GM18870 (cell line): ENCODE results near the gene AHRR.
A peak's percentile ranks its signal among the peaks of the same experiment; 100 is the strongest.
"Not testable (repeated sequence)": the region's sequence is repeated elsewhere in the genome, so short reads cannot be mapped to it uniquely, and the experiment has no call there.

ENCODE experiments used
- ATAC-seq: cut with Tn5 transposase; IDR thresholded peaks from one replicate; pipeline ENCODE4 v1.9.1; 2021; ENCODE audit warnings: moderate library complexity; ENCODE audit not compliant: unreplicated experiment

The AHRR gene

DNA sequence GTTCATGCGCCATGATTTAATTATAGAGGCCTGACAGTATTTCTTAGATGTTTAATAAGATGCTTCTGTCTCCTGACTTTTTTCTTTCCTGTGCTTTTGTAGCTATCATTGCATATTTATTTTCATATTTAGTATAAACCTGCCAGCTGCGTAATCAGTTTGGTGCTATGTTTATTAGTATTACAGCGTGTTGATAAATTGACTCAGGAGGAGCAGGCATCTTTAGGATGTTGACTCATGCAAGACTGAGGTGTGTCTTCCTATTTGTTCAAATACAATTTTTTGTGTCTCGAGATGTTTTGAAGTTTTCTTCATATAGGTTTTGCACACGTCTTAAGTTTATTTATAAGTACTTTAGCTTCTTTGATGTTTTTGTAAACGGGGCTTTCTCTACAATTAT, 85.5 kb downstream of the AHRR start:
- no peak for ATAC-seq

GRCh38 chr5:407801-408268, 86.3 kb downstream of the AHRR start:
- ATAC-seq, result no peak

DNA sequence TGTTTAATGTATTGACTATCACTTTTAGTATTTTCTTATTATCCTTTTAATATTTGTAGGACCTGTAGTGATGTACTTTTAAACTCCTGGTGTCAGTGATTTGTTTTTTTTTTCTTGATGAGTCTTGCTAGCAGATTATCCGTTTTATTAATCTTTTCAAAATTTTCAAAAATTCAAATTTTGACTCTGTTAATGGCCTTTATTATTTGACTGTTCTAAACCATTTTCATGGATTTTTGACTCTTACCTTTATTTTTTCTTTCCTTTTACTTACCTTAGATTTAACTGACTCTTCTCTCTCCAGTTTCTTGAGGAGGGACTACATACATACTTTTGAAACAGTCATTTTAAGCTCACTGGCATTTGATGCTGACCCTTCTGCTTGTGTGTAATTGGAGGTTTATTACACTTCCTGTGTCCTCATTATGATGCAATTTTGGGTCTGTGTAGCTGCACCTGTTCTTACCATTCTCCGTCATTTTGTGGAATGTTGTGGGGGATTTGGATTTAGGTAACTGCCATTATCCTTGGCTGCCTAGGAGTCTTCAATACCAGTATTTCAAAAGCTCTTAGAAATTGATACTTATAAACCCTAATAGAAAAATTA, 89.5 kb downstream of the AHRR start:
- no peak for ATAC-seq

DNA sequence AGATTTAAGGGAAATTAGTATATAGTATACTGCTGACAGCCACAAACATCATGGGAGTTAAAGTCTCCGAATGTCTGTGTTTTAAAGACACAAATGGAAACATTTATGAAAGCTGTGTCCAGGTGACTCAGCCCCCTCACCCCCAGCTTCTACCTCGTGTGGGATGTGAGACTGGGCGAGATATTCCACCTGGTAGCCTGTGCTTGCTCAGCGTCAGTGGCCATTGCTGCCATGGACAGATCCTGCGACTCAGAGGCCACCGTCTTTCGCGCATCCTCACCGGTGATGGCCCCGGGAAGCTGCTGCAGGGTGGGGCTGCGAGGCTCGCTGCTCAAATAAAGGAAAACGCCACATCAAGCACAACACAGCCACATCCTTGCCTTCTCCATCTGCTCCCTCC, 90.2 kb downstream of the AHRR start:
- no peak for ATAC-seq

DNA sequence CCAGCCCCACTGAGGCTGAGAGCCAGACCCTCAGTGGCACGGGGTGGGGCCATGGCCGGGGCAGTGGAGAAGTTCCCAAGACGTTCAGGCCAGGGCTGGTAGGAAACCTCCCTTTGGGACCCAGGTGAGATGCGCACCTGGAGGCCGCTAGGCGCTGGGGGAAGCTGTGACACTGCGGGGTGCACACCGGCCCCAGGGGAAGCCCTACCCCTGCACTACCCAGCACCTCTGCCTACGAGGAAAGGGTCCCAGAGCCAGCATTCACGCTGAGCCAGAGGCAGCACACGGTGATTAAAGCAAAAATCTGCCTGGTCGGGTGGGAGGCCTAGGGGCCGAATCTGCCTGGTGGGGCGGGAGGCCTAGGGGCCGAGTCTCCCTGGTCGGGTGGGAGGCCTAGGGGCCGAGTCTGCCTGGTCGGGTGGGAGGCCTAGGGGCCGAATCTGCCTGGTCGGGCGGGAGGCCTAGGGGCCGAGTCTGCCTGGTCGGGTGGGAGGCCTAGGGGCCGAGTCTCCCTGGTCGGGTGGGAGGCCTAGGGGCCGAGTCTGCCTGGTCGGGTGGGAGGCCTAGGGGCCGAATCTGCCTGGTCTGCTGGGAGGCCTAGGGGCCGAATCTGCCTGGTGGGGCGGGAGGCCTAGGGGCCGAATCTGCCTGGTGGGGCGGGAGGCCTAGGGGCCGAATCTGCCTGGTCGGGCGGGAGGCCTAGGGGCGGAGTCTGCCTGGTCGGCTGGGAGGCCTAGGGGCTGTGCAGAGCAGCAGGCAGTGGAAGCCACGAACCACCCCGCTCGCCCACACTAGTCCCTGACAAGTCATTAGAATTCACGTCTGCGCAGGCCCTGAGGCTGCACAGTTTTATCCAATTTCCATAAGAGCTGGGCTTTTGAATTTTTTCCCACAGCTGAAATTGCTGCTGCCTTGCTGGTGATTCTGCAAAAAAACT, 93.7 kb downstream of the AHRR start:
- ATAC-seq, result not testable (repeated sequence)

DNA sequence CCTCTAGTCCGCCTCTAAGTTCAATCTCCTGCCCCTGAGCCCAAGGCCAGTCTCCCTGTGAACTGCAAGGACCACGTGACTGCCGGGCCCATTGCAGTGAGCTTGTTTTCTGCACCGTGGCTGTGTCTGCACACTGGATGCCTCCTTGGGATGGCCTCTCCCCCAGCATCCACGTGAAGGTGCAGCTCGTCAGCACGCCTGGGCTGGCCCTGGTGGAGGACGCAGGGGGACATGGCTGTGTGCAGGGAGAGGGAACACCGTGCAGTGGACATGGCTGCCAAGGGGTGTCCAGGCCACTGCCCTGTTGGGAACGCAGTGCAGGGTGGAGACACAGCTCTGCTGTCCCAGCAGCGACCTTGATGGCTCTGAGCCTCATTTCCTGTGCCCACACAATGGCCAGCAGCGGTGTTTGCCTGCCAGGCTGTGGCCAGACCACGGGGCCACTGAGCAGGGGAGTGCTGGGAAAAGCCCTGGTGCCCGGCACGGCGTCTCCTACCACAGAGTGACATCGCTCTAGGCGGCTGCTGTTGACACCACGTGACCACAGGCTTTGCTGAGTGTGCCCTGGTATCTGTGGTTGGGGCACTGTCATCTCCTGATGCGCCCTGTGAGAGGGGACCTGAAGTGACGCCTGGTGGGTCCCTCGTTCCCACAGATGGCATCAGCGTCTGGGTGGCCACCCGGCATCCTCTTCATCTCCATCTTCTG, 94.6 kb downstream of the AHRR start:
- ATAC-seq, result no peak

DNA sequence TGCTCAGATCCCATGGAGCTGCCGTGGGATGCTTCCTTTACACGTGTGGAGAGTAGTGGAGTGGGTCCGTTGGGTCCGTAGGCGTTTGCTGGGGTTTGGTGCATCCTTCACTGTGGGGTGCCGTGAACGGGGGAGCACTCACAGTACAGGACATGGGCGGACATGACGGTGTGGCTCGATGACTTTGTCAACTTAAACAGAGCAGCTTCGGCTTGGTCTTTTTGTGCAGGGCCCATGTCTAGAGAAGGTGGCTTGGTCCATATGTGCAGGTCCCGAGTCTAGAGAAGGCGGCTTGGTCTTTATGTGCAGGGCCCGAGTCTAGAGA, 95.1 kb downstream of the AHRR start:
- no peak for ATAC-seq

DNA sequence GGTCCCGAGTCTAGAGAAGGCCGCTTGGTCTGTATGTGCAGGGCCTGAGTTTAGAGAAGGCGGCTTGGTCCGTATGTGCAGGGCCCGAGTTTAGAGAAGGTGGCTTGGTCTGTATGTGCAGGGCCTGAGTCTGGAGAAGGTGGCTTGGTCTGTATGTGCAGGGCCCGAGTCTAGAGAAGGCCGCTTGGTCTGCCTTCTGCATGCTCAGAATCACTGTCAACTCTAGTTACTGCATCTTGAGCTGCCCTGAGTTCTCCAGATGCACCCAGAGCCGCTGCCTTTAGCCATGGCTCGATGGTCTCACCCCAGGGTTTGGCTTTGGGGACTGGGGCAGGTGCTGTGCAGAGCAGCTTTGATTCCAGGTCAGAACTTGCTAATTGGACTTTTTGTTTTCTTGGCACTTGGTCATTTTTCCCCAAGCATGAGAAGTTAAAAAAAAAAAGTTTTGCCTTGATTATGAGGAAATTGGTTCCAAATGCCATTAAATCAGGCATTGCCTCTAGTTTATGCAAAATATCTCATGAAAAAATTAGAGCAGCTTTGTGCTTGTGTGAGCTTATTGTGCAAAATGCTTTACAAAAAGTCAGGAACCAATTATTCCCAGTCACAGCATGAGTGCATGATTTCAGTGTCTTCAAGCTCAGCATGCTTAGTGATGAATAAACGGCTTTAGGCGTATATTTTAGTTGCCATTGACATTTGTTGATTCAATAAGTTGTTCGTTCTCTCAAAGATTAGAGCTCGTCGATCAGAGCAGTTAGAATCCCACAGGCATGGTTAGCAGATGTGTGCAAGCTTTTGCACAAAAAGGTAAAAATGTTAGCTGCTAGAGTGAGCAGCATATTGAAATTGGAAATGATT, 96.0 kb downstream of the AHRR start:
- no peak for ATAC-seq

GRCh38 chr5:418162-419121, 96.9 kb downstream of the AHRR start:
- ATAC-seq, result no peak

DNA sequence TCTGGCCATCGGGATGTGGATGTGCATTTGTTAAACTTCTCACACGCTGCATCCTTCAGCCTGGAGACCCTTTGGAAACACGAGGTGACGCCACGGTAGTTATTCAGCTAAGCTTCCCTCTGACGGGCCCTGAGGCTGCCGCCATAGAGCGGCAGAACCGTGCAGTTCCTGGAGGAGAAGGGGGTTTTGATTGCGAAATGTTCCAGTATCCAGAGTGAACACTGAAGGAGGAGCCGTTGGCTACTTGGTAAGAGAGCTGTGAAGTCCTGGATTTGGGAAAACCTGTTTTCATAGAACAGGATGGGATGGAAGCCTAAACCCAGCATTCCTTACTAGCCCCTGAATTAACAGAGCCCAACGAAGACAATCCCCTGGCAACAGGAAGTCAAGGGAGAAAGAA, 98.5 kb downstream of the AHRR start:
- no peak for ATAC-seq

- ATAC-seq, result no peak
These were observed 99.2 kb downstream of the AHRR start for GRCh38 chr5:420632-421286.

DNA sequence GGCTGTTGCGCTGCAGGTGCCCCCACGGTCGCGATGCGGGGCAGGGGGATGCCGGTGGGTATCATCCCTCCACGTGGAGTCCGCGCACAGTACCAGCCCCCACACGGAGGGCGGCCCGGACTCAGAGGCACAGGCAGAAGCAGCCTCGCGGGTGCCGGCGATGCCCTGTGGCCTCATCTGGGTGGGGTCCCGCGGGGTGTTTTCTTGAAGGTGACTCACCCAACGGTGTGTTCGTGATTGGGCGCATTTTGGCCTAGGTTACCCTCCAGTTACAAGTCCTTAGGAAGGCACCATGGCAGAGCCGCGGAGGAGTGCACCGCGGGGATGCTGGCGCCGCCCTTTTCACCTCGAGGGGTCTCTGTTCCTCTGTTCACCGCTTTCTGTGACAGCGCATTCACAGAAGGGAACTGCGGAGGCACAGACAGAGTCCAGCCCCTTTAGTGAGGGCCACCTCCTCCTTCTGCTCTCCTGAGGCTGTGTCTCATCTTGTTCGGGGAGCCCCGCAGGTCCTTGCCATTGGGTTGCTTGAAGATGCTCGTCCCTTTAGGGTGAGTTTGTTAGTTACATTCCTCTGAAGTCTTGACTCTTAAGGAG, 99.9 kb downstream of the AHRR start:
- no peak for ATAC-seq

- no peak for ATAC-seq
These were observed 100.4 kb downstream of the AHRR start for GRCh38 chr5:421901-422300.

DNA sequence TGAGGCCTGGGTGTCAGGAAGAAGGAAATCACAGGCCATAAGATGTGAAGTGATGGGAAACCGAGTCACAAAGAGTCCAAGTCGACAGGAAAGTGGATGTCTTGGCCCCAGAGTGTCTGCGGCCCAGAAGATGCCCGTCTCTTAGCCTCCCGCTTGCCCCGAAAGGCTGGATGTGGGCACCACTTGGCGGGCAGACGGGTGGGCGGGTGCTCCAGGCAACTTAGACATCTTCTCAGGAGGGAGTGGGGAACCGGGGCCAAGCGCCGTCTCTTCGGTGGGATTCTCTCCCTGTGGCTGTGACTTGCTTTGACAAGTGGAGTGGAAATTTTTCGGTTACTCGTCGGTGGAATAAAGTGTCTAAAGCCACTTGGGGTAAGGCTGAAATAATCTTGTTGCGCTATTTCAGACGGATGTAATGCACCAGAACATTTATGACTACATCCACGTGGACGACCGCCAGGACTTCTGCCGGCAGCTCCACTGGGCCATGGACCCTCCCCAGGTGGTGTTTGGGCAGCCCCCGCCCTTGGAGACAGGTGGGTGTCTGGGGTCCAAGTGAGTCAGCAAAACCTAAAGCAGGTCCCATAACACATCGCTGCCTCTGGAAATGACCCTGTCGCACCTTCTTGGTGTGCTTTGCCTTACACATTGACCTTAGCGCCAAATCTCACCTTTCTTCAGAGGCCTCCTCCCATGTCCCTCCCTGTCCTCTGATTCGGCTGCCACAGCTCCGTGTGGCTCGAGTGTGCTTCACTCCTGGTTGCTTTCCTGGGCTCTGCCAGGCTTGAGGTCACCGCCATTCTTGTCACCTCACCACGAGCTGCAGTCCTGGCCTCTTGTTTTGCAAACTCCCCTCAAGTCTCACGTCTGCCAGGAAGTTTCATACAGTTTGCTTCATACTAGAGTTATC, 101.1 kb downstream of the AHRR start:
- ATAC-seq, result no peak

DNA sequence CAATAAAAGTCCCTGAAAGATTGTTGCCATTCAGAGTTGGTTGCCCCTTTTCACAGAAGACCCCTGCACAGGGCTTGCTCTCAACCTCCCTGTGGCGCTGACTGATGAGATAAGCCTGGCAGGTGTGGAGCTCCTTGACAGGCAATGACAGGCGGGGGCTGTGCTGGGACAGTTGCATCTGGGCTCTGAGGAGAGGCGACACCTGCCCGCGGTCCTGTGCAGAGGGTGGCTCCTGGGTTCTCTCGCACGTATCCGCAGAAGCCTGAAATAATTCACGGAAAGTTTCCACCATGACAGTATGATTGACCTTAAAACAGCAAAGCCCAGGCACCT, 101.7 kb downstream of the AHRR start:
- ATAC-seq, result no peak

DNA sequence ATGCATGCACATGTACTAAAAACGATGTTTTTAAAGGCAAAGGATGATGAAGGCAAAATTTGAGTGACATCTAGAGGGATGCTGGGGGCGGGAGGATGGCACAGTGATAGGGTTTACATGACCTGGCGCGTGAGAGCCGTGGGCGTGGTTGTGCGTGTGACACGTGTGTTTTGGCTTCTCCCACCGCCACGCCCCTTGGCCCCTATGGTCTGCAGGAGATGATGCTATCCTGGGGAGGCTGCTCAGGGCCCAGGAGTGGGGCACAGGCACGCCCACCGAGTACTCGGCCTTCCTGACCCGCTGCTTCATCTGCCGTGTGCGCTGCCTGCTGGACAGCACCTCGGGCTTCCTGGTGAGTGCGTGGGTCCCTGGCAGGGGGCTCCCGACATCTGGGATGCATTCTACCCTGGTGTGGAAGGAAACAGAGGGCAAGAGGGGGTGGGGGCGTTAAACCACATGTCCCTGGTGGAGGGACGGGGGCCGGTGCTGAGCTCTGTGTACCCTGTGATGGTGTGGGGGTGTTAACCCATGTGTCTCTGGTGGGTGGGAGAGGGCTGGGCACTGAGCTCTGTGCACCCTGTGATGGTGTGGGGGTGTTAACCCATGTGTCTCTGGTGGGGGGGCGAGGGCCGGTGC, 102.2 kb downstream of the AHRR start:
- ATAC-seq, result no peak

- ATAC-seq, result peak; percentile 93
These were observed 103.0 kb downstream of the AHRR start for GRCh38 chr5:424301-425110.
